Retinal pigment epithelial cell (primary cell): ENCODE measurements around the gene CUX1.

ENCODE experiments used
- DNase-seq: peaks from one replicate; pipeline ENCODE4 v3.0.0-alpha.2; 2010; ENCODE audit warnings: low read depth
- H3K4me3 ChIP-seq: 2 replicates; pipeline ENCODE4 v1.5.1; 2011; ENCODE audit warnings: mild to moderate bottlenecking, low read length, control low read depth, moderate library complexity
- CTCF ChIP-seq: conservative IDR thresholded peaks from 2 replicates; pipeline ENCODE4 v1.5.1; 2011; ENCODE audit warnings: low read depth, low read length, control low read depth, inconsistent platforms

CUX1 gene

DNA sequence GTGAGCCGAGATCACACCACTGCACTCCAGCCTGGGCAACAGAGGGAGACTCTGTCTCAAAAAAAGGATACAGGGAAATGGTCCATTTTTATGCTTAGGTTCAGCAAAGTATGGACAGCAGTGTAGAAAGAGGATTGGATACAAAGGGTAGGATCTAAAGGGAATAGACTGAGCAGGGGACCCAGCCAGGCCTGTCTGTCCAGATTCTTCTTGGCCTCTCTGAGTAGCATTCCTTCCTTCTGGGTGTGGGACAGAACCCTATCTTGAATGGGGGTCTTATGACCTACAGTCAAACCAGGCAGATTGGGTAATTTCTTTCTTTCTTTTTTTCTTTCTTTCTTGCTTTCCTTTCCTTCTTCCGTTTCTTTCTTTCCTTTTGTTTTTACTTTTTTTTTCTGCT is 494.9 kb downstream of the CUX1 start:
- no peak overlapping the region for H3K4me3 ChIP-seq
- no peak for TF ChIP-seq CTCF
- no peak for DNase-seq

- no peak for DNase-seq
- no peak for TF ChIP-seq CTCF
- no peak overlapping the region for H3K4me3 ChIP-seq
Measured at GRCh38 chr7:102313997-102314780, 496.8 kb downstream of the CUX1 start.

DNA sequence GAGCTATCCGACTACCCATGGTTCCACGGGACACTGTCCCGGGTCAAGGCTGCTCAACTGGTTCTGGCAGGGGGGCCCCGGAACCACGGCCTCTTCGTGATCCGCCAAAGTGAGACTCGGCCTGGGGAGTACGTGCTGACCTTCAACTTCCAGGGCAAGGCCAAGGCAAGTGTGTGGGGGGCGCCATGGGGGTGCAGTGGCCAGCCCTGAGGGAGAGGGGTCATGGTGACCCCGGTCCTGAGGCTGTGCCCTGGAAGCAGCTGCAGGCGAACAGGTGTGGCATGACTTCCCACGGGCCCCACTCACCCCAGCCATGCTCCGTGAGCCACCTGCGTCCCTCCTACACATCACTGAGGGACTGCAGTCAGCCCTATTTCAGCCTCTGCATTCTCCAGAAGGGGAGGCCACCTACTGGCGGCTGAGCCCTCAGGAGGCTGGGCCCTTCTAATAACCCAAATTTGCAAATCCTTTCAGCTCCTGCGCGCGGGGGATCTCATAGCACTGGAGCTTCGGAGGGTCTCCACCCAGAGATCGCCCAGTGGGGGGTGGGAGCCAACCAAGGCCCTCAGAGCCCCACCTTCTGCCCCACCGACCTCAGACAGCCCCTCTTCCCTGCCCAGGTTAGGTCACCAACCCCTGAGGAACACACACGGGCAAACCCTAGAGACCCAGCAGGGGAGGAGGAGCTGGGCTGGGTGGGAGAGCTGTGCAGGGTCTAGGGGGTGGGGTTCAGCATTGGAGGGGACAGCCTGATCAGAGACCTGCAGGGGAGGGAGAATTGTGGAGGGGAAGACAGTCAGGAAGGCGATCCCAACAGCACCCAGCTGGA is 500.0 kb downstream of the CUX1 start:
- TF ChIP-seq CTCF = no peak
- no peak overlapping the region for H3K4me3 ChIP-seq
- no peak for DNase-seq

- no peak for DNase-seq
- no peak for TF ChIP-seq CTCF
Measured at GRCh38 chr7:102318482-102318971, 501.1 kb downstream of the CUX1 start.

DNA sequence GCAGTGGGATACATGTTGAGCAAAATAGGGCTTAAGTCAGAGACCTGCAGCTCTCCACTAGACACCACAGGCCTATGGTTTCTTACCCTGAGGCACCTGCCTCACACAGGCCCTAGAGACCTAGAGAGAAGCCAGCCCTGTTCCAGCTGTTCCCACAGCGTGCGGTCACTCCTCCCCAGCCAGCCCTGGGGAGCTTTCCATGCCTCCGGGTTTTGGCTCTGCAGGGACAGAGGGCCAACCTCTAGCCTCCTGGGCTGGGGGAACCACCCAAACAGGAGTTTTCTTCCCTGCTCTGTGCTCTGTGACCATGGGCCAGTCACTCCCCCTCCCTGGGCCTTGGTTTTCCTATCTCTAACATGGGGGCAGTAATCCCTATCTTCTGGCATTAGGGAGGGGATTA is 502.2 kb downstream of the CUX1 start:
- no peak for DNase-seq
- no peak for TF ChIP-seq CTCF
- H3K4me3 ChIP-seq = no peak overlapping the region

More at GRCh38 chr7:102318482-102318971, 501.1 kb downstream of the CUX1 start:
- H3K4me3 ChIP-seq = no peak overlapping the region

DNA sequence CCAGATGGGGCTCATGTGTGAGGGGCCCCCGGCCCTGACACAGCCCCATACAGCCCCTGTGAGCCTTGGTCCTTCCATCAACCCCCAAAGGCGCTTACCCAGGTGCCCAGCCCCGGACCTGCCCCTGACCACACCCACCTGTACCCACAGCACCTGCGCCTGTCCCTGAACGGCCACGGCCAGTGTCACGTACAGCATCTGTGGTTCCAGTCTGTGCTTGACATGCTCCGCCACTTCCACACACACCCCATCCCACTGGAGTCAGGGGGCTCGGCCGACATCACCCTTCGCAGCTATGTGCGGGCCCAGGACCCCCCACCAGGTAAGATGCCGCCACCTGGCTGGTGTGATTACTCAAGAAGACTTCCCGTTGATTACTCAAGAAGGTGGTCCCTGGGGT is 502.8 kb downstream of the CUX1 start:
- DNase-seq = no peak
- no peak overlapping the region for H3K4me3 ChIP-seq
- no peak for TF ChIP-seq CTCF
